Spinal cord (tissue), 10 donors: ENCODE measurements around the gene E4F1. TPM values are rescaled to one million over a fixed set of nuclear protein-coding genes. Genes with fewer than 3 reads are reported as not detected.

Experiments
- DNase-seq, 6 donors: peaks; one replicate each; pipeline versions ENCODE4 v3.0.0 to v3.0.0-alpha.2; 2013 to 2015; ENCODE audit warnings: low spot score in 6 of 6, low read depth in 4 of 6
- H3K27ac ChIP-seq: one replicate; pipeline ENCODE4 v1.5.1; 2013; ENCODE audit warnings: low read depth, low read length, control low read depth
- H3K27me3 ChIP-seq: one replicate; pipeline ENCODE4 v1.6.1; 2013; ENCODE audit warnings: low read length; ENCODE audit not compliant: control insufficient read depth, insufficient read depth
- H3K36me3 ChIP-seq: one replicate; pipeline ENCODE4 v1.6.1; 2013; ENCODE audit warnings: low read length; ENCODE audit not compliant: control insufficient read depth, insufficient read depth
- H3K4me1 ChIP-seq: one replicate; pipeline ENCODE4 v1.6.1; 2013; ENCODE audit warnings: low read length; ENCODE audit not compliant: control insufficient read depth, insufficient read depth
- H3K4me3 ChIP-seq: one replicate; pipeline ENCODE4 v1.5.1; 2013; ENCODE audit warnings: low read depth, low read length, control low read depth
- H3K9me3 ChIP-seq: one replicate; pipeline ENCODE4 v1.6.1; 2013; ENCODE audit warnings: low read length; ENCODE audit not compliant: control insufficient read depth, insufficient read depth
- WGBS: methylation state at CpG from one replicate; pipeline ENCODE4 v1.1.5; 2013; ENCODE audit warnings: missing lambda C conversion rate; ENCODE audit not compliant: insufficient coverage; 5-methylcytosine and 5-hydroxymethylcytosine counted together
- polyA plus RNA-seq, 2 donors: library from polyadenylated mRNA; unstranded; fragments of 120-200 nt; gene quantifications; one replicate each; pipeline ENCODE4 v1.2.1, GENCODE V29; 2013; ENCODE audit not compliant: insufficient read length in 2 of 2
- total RNA-seq, 2 donors: library from RNA; depleted of rRNA in 1 of 2; stranded (reverse); fragments of 120-200 nt in 1 of 2; fragments of >200 nt in 1 of 2; gene quantifications; one replicate each; pipeline versions ENCODE4 v1.2.3 to v1.2.4, GENCODE V29; 2013 to 2014
- donor health status: healthy.

The E4F1 gene
- total and polyA plus RNA-seq, 4 donors: 18.0 to 31.9 (median 29.5) TPM

DNA sequence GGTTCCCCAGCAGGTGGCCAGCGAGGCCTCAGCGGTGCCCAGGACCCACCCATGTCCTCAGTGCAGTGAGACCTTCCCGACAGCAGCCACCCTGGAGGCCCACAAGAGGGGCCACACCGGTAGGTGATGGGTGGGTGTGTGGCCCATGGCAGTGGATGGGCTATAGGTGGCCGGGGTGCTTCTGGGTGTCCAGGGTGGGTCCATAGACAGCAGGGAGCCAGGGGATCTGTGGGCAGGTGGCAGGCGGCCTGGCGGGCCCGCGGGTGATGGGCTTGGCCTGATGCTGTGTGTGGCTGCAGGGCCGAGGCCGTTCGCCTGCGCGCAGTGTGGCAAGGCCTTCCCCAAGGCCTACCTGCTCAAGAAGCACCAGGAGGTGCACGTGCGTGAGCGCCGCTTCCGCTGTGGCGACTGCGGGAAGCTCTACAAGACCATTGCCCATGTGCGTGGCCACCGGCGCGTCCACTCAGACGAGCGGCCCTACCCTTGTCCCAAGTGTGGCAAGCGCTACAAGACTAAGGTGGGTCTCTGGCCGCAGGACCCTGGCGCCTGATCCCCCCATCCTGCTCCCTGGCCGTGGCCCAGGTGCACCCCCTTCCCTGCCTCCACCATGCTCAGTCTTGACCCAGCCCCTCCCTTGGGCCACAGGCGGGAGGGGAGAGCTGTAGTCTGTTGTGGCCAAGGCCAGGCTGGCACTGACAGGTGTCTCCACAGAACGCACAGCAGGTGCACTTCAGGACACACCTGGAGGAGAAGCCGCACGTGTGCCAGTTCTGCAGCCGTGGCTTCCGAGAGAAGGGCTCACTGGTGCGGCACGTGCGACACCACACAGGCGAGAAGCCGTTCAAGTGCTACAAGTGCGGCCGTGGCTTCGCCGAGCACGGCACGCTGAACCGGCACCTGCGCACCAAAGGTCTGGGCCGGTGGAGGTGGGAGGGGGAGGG, 10.8 kb downstream of the E4F1 start:
- 94% methylated on average over 40 of the region's 51 CpGs for WGBS
- H3K9me3 ChIP-seq: no peaks in the 10 kb centered on the region
- DNase-seq: no peak
- H3K27me3 ChIP-seq: peaks cover 15% of the 10 kb centered on the region
- H3K27ac ChIP-seq: no peak overlapping the region
- H3K4me1 ChIP-seq: peaks cover 21% of the 10 kb centered on the region
- peaks cover 99% of the 10 kb centered on the region for H3K36me3 ChIP-seq
- H3K4me3 ChIP-seq: no peak overlapping the region

DNA sequence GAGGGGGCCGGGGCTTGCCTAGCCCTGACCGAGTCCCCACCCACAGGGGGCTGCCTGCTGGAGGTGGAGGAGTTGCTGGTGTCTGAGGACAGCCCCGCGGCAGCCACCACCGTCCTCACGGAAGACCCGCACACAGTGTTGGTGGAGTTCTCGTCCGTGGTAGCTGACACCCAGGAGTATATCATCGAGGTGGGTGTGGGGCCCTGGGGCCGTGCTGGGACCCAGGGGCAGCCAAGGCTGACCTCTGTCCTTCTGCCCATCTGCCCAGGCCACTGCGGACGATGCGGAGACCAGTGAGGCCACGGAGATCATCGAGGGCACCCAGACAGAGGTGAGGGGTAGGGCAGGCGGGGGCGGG, 11.4 kb downstream of the E4F1 start:
- Histone ChIP-seq H3K9me3 (no peaks in the 10 kb centered on the region), H3K27ac (no peak overlapping the region), H3K27me3 (peaks cover 15% of the 10 kb centered on the region), H3K4me1 (peaks cover 21% of the 10 kb centered on the region), H3K36me3 (peaks cover 99% of the 10 kb centered on the region), H3K4me3 (no peak overlapping the region)
- DNase-seq: no peak
- WGBS: 92% methylated on average over 16 of the region's 18 CpGs

DNA sequence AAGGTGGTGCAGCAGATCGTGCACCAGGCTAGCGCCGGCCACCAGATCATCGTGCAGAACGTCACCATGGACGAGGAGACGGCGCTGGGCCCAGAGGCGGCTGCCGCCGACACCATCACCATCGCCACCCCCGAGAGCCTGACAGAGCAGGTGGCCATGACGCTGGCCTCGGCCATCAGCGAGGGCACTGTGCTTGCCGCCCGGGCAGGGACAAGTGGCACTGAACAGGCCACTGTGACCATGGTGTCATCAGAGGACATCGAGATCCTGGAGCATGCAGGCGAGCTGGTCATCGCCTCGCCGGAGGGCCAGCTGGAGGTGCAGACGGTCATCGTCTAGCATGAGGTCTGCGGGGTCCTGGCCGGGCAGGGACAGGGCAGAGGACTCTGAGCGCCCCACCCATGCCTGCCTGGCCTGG, 11.9 kb downstream of the E4F1 start:
- peaks cover 15% of the 10 kb centered on the region for H3K27me3 ChIP-seq
- DNase-seq: no peak
- H3K27ac ChIP-seq: no peak overlapping the region
- H3K4me1 ChIP-seq: peaks cover 21% of the 10 kb centered on the region
- 94% methylated on average over 28 of the region's 28 CpGs for WGBS
- peaks cover 97% of the 10 kb centered on the region for H3K36me3 ChIP-seq
- no peaks in the 10 kb centered on the region for H3K9me3 ChIP-seq
- H3K4me3 ChIP-seq: no peak overlapping the region

DNA sequence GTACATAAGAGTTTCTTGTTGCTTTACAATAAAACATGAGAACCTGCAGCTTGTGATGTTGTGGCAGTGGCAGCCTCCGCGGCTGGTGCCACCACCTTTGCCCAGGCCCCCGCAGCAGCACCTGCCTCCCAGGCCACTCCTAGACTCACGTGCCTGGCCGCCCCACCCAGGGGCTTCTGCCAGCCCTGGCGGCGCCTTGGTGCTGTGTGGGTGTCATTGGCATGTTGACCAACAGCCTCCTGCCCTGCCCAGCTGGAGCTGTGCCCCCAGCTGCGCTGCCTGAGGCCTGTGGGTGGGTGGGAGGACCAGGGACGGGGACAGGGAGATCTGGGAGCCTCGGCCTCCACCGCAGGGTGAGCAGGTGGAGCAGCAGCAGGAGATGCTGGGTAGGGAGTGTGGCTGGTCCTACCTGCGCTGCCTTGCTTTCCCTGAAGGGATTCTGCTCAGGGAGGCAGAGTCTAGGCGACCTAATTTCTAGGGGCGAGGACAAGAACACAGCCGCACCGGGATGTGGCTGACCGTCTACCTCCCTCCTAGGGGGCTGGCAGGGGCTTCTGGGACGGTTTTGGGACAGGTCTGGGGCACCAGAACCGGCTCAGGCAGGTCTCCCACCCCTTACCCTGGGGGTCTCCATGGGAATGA, 12.4 kb downstream of the E4F1 start:
- peaks cover 15% of the 10 kb centered on the region for H3K27me3 ChIP-seq
- no peak for DNase-seq
- WGBS: 78% methylated on average over 19 of the region's 19 CpGs
- H3K4me3 ChIP-seq: no peak overlapping the region
- peaks cover 96% of the 10 kb centered on the region for H3K36me3 ChIP-seq
- H3K4me1 ChIP-seq: peaks cover 21% of the 10 kb centered on the region
- H3K9me3 ChIP-seq: no peaks in the 10 kb centered on the region
- H3K27ac ChIP-seq: no peak overlapping the region

- Histone ChIP-seq H3K4me1 (peaks cover 21% of the 10 kb centered on the region), H3K27ac (no peak within 1 kb of the TSS), H3K9me3 (no peaks in the 10 kb centered on the region), H3K36me3 (peaks cover 96% of the 10 kb centered on the region), H3K27me3 (peaks cover 15% of the 10 kb centered on the region), H3K4me3 (no peak within 1 kb of the TSS)
- WGBS: 12% methylated on average over 64 of the region's 64 CpGs
- peak in 1 of 6 donors; percentile 7 for DNase-seq
Measured at GRCh38 chr16:2236337-2237101, 13.1 kb downstream of the E4F1 start, which contains the start of gene DNASE1L2. DNASE1L2 (plus strand) TSS chr16:2236444; CDS start chr16:2236817, 373 bp downstream.

GRCh38 chr16:2237102-2237482, 13.7 kb downstream of the E4F1 start:
- peaks cover 21% of the 10 kb centered on the region for H3K4me1 ChIP-seq
- no peaks in the 10 kb centered on the region for H3K9me3 ChIP-seq
- no peak overlapping the region for H3K4me3 ChIP-seq
- DNase-seq: no peak
- H3K36me3 ChIP-seq: peaks cover 96% of the 10 kb centered on the region
- WGBS: 9% methylated on average over 40 of the region's 40 CpGs
- peaks cover 15% of the 10 kb centered on the region for H3K27me3 ChIP-seq
- no peak overlapping the region for H3K27ac ChIP-seq

DNA sequence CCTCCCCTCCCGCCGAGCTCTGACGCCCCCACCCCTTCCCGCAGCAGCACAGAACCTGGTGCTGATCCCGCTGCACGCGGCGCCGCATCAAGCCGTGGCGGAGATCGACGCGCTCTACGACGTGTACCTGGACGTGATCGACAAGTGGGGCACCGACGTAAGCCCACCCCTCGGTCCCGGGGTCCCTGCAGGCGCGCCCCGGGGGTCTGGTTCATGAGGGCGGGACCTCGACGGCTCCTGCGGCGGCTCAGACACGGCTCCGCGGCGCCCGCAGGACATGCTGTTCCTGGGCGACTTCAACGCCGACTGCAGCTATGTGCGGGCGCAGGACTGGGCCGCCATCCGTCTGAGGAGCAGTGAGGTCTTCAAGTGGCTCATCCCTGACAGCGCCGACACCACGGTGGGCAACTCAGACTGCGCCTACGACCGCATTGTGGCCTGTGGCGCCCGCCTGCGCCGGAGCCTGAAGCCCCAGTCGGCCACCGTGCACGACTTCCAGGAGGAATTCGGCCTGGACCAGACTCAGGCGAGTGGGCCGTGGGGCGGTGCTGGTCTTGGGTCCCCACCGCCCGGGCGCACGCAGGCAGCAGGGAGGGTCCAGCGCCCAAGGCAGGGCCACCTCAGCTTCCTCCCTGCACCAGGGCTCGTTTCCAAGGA, 14.2 kb downstream of the E4F1 start:
- H3K36me3 ChIP-seq: peaks cover 96% of the 10 kb centered on the region
- H3K4me3 ChIP-seq: no peak overlapping the region
- H3K27me3 ChIP-seq: peaks cover 15% of the 10 kb centered on the region
- 18% methylated on average over 58 of the region's 65 CpGs for WGBS
- H3K4me1 ChIP-seq: peaks cover 21% of the 10 kb centered on the region
- H3K9me3 ChIP-seq: no peaks in the 10 kb centered on the region
- no peak for DNase-seq
- no peak overlapping the region for H3K27ac ChIP-seq

GRCh38 chr16:2238150-2238837, 14.9 kb downstream of the E4F1 start:
- H3K9me3 ChIP-seq: no peaks in the 10 kb centered on the region
- no peak overlapping the region for H3K27ac ChIP-seq
- peaks cover 15% of the 10 kb centered on the region for H3K27me3 ChIP-seq
- peaks cover 21% of the 10 kb centered on the region for H3K4me1 ChIP-seq
- H3K36me3 ChIP-seq: peaks cover 96% of the 10 kb centered on the region
- H3K4me3 ChIP-seq: no peak overlapping the region
- WGBS: 57% methylated on average over 16 of the region's 18 CpGs
- DNase-seq: no peak
